GM12864 (cell line): Measurements from ENCODE around the gene PRRC2B.

Experiments
- DNase-seq: peaks from one replicate; pipeline ENCODE4 v3.0.0-alpha.2; 2011; ENCODE audit warnings: low read depth
- H3K4me3 ChIP-seq: 2 replicates; pipeline ENCODE4 v1.5.1; 2011; ENCODE audit warnings: mild to moderate bottlenecking, low read depth, low read length, control low read depth
- CTCF ChIP-seq: IDR thresholded peaks from 2 replicates; pipeline ENCODE4 v1.5.1; 2011; ENCODE audit warnings: low read depth, mild to moderate bottlenecking, moderate library complexity, low read length, control low read depth, inconsistent platforms; ENCODE audit errors: missing control alignments

The PRRC2B gene

GRCh38 chr9:131461166-131461565 is 67.3 kb downstream of the PRRC2B start:
- DNase-seq = no peak
- H3K4me3 ChIP-seq = no peak overlapping the region
- TF ChIP-seq CTCF = no peak

GRCh38 chr9:131464354-131465000 is 70.6 kb downstream of the PRRC2B start:
- no peak for DNase-seq
- no peak for TF ChIP-seq CTCF
- no peak overlapping the region for H3K4me3 ChIP-seq

GRCh38 chr9:131465401-131465800 is 71.5 kb downstream of the PRRC2B start:
- H3K4me3 ChIP-seq = no peak overlapping the region
- no peak for DNase-seq
- no peak for TF ChIP-seq CTCF

- H3K4me3 ChIP-seq = no peak overlapping the region
- TF ChIP-seq CTCF = no peak
- no peak for DNase-seq
Measured at GRCh38 chr9:131467214-131467935, 73.5 kb downstream of the PRRC2B start.

GRCh38 chr9:131468031-131468430 is 74.1 kb downstream of the PRRC2B start:
- DNase-seq = no peak
- TF ChIP-seq CTCF = no peak
- no peak overlapping the region for H3K4me3 ChIP-seq

GRCh38 chr9:131469356-131469755 is 75.5 kb downstream of the PRRC2B start:
- H3K4me3 ChIP-seq = no peak overlapping the region
- DNase-seq = no peak
- no peak for TF ChIP-seq CTCF

GRCh38 chr9:131469951-131470350 is 76.1 kb downstream of the PRRC2B start:
- no peak for TF ChIP-seq CTCF
- no peak for DNase-seq
- H3K4me3 ChIP-seq = no peak overlapping the region
